Adrenal gland (tissue), 5 donors: Measurements from ENCODE around the gene SCAMP2.

Experiments used
- CTCF ChIP-seq, 6 experiments: fragments of 450-650 bp in 4 of 6; fragments of 200-600 bp in 2 of 6; sonication (generic) in 1 of 6; IDR thresholded peaks; 1 replicate in 5 of 6; 2 replicates in 1 of 6; pipeline versions ENCODE4 v1.5.1 to v1.8.0; 2016 to 2021; ENCODE audit warnings: antibody characterized with exemption in 6 of 6, mild to moderate bottlenecking in 2 of 6, moderate library complexity in 1 of 6
- POLR2A ChIP-seq, 2 donors: fragments of 450-650 bp; IDR thresholded peaks; one replicate each; pipeline ENCODE4 v1.6.1; 2017; ENCODE audit warnings: antibody characterized with exemption in 2 of 2, mild to moderate bottlenecking in 2 of 2, moderate library complexity in 1 of 2
- donor health status: DM: no; HTN: no; CAD: no.

- TF ChIP-seq POLR2A (IDR thresholded peaks at IDR 0.05) (no peak), CTCF (IDR thresholded peaks at IDR 0.05) (no peak)
Measured at GRCh38 chr15:74822233-74822632, 50.9 kb downstream of the SCAMP2 start.
